Endodermal cell (in vitro differentiated cells): ENCODE results near the gene ATAD2B. TPM values are rescaled to one million over a fixed set of nuclear protein-coding genes. Genes with fewer than 3 reads are reported as not detected.
"Not testable (repeated sequence)": the region's sequence is repeated elsewhere in the genome, so short reads cannot be mapped to it uniquely, and the experiment has no call there.

ENCODE experiments used
- DNase-seq: peaks from one replicate; pipeline ENCODE4 v3.0.0-alpha.2; 2017
- H3K27ac ChIP-seq: 2 replicates; pipeline ENCODE4 v1.5.1; 2013; ENCODE audit warnings: mild to moderate bottlenecking, low read depth, low read length, moderate library complexity
- H3K27me3 ChIP-seq: 2 replicates; pipeline ENCODE4 v1.6.1; 2013; ENCODE audit warnings: mild to moderate bottlenecking, low read length, moderate library complexity; ENCODE audit not compliant: insufficient read depth, control insufficient read depth, poor library complexity, severe bottlenecking
- H3K36me3 ChIP-seq: 2 replicates; pipeline ENCODE4 v1.7.0; 2013; ENCODE audit warnings: mild to moderate bottlenecking, low read length, moderate library complexity; ENCODE audit not compliant: control insufficient read depth, insufficient read depth
- H3K4me1 ChIP-seq: one replicate; pipeline ENCODE4 v1.7.0; 2013; ENCODE audit warnings: low read length; ENCODE audit not compliant: control insufficient read depth, insufficient read depth
- H3K4me3 ChIP-seq: 2 replicates; pipeline ENCODE4 v1.5.1; 2013; ENCODE audit warnings: mild to moderate bottlenecking, low read length, moderate library complexity
- H3K9ac ChIP-seq: 2 replicates; pipeline ENCODE4 v1.6.1; 2013; ENCODE audit warnings: mild to moderate bottlenecking, low read length, moderate library complexity; ENCODE audit not compliant: poor library complexity, severe bottlenecking; ENCODE audit errors: extremely low read depth
- H3K9me3 ChIP-seq: 2 replicates; pipeline ENCODE4 v1.6.1; 2013; ENCODE audit warnings: mild to moderate bottlenecking, low read length, moderate library complexity; ENCODE audit not compliant: control insufficient read depth
- H3K27ac Mint-ChIP-seq: 2 replicates; pipeline ENCODE4 v1.8.0; 2020; ENCODE audit warnings: mixed read lengths
- H3K27me3 Mint-ChIP-seq: 2 replicates; pipeline ENCODE4 v1.8.0; 2021; ENCODE audit warnings: mild to moderate bottlenecking, mixed read lengths; ENCODE audit not compliant: insufficient read depth
- H3K36me3 Mint-ChIP-seq: 2 replicates; pipeline ENCODE4 v1.8.0; 2020; ENCODE audit warnings: low read depth, mixed read lengths
- H3K4me1 Mint-ChIP-seq: 2 replicates; pipeline ENCODE4 v1.8.0; 2020; ENCODE audit warnings: mixed read lengths
- H3K4me3 Mint-ChIP-seq: 2 replicates; pipeline ENCODE4 v1.8.0; 2020; ENCODE audit warnings: mild to moderate bottlenecking, moderate library complexity, mixed read lengths
- H3K9me3 Mint-ChIP-seq: 2 replicates; pipeline ENCODE4 v1.8.0; 2020; ENCODE audit warnings: mild to moderate bottlenecking, mixed read lengths
- CTCF ChIP-seq: fragments of 200-600 bp; sonication (generic); conservative IDR thresholded peaks from 2 replicates; pipeline ENCODE4 v1.5.0; 2021; ENCODE audit warnings: antibody characterized with exemption, mild to moderate bottlenecking
- WGBS, 2 experiments: methylation state at CpG; one replicate each; pipeline versions ENCODE4 v1.1.5 to v1.1.7; 2013; ENCODE audit warnings: missing lambda C conversion rate in 2 of 2, mixed read lengths in 1 of 2; ENCODE audit not compliant: insufficient coverage in 1 of 2, insufficient read length in 1 of 2; 5-methylcytosine and 5-hydroxymethylcytosine counted together
- total RNA-seq, 2 donors: library from RNA; stranded (reverse); fragmentation: NEBNext Ultra II Directional in 1 of 2; extraction: Animal tissue kit (Norgen Biotek cat#: 25700) in 1 of 2; gene quantifications; 2 replicates in 1 of 2; 3 replicates in 1 of 2; pipeline ENCODE4 v1.2.1, GENCODE V29; 2021

The ATAD2B gene
- total RNA-seq, 2 donors from 2014 or later = 18.6 to 20.7 TPM

DNA sequence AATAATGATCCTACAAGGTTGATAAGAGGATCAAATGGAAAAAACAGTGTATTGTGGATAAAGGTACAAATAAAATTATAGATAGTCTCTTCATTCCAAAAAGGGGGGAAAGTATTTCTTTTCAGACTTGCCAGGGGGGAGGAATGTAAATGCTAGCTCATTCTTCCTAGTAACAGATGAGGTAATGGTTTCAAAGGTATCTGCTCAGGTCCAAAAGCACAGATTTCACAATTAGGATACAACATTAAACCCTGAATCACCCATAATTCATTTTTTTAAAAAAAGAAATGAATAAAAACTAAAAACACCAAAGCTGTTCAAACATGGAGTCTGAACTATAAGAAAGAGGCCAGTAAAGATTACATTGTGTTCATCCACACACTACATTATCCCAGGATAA is 142.0 kb downstream of the ATAD2B start:
- TF ChIP-seq CTCF = no peak
- Mint-ChIP-seq H3K4me1 (no peaks in the 10 kb centered on the region), H3K27ac (no peak overlapping the region), H3K4me3 (no peak overlapping the region), H3K36me3 (peaks cover 10% of the 10 kb centered on the region), H3K9me3 (no peaks in the 10 kb centered on the region), H3K27me3 (no peaks in the 10 kb centered on the region)
- Histone ChIP-seq H3K9me3 (no peaks in the 10 kb centered on the region), H3K4me3 (no peak overlapping the region), H3K27me3 (no peaks in the 10 kb centered on the region), H3K27ac (no peak overlapping the region), H3K36me3 (peaks cover 19% of the 10 kb centered on the region), H3K4me1 (peaks cover 16% of the 10 kb centered on the region), H3K9ac (no peak overlapping the region)
- no peak for DNase-seq

GRCh38 chr2:23782646-23783045 is 144.3 kb downstream of the ATAD2B start:
- peaks cover 9% of the 10 kb centered on the region for H3K4me1 ChIP-seq
- peaks cover 19% of the 10 kb centered on the region for H3K36me3 ChIP-seq
- no peak for TF ChIP-seq CTCF
- no peaks in the 10 kb centered on the region for H3K9me3 ChIP-seq
- Mint-ChIP-seq H3K27me3 (no peaks in the 10 kb centered on the region), H3K4me3 (no peak overlapping the region), H3K9me3 (no peaks in the 10 kb centered on the region), H3K27ac (no peak overlapping the region), H3K36me3 (peaks cover 13% of the 10 kb centered on the region), H3K4me1 (no peaks in the 10 kb centered on the region)
- no peak for DNase-seq
- no peak overlapping the region for H3K4me3 ChIP-seq
- no peaks in the 10 kb centered on the region for H3K27me3 ChIP-seq
- no peak overlapping the region for H3K9ac ChIP-seq
- 100% methylated on average over 1 of the region's 1 CpG; no CpG with 5 or more reads in 1 of the 2 experiments for WGBS, 2 experiments
- H3K27ac ChIP-seq = no peak overlapping the region

- Histone ChIP-seq H3K4me3 (no peak overlapping the region), H3K9me3 (no peaks in the 10 kb centered on the region), H3K27ac (no peak overlapping the region), H3K4me1 (peaks cover 8% of the 10 kb centered on the region), H3K27me3 (no peaks in the 10 kb centered on the region), H3K9ac (no peak overlapping the region), H3K36me3 (peaks cover 19% of the 10 kb centered on the region)
- H3K4me3 Mint-ChIP-seq = no peak overlapping the region
- H3K36me3 Mint-ChIP-seq = peaks cover 12% of the 10 kb centered on the region
- H3K27ac Mint-ChIP-seq = no peak overlapping the region
- no peaks in the 10 kb centered on the region for H3K9me3 Mint-ChIP-seq
- no peak for TF ChIP-seq CTCF
- no peaks in the 10 kb centered on the region for H3K27me3 Mint-ChIP-seq
- no peaks in the 10 kb centered on the region for H3K4me1 Mint-ChIP-seq
- DNase-seq = no peak
- 97% methylated on average over 2 of the region's 2 CpGs; no CpG with 5 or more reads in 1 of the 2 experiments for WGBS, 2 experiments
Measured at GRCh38 chr2:23782126-23782525, 144.8 kb downstream of the ATAD2B start.

GRCh38 chr2:23780465-23780864 is 146.5 kb downstream of the ATAD2B start:
- H3K4me3 ChIP-seq, H3K9me3 Mint-ChIP-seq, H3K4me1 Mint-ChIP-seq, H3K27me3 Mint-ChIP-seq, H3K4me3 Mint-ChIP-seq, H3K9ac ChIP-seq, H3K4me1 ChIP-seq, H3K27ac Mint-ChIP-seq, H3K27ac ChIP-seq, DNase-seq, H3K9me3 ChIP-seq, H3K27me3 ChIP-seq: not testable (repeated sequence)
- H3K36me3 Mint-ChIP-seq = peaks cover 19% of the 10 kb centered on the region
- 93 to 95% methylated on average over 8 to 10 of the region's 10 CpGs for WGBS, 2 experiments
- H3K36me3 ChIP-seq = peaks cover 14% of the 10 kb centered on the region
